HG03159 (cell line): ENCODE measurements around the gene FOXL1.

ENCODE experiments used
- ATAC-seq: cut with Tn5 transposase; IDR thresholded peaks from one replicate; pipeline ENCODE4 v1.9.1; 2021; ENCODE audit warnings: mild to moderate bottlenecking, moderate library complexity; ENCODE audit not compliant: unreplicated experiment

The FOXL1 gene

GRCh38 chr16:86625821-86626220 lies 47.5 kb downstream of the FOXL1 start:
- ATAC-seq = no peak

GRCh38 chr16:86626284-86626683 lies 47.9 kb downstream of the FOXL1 start:
- ATAC-seq = no peak

GRCh38 chr16:86626966-86627365 lies 48.6 kb downstream of the FOXL1 start:
- ATAC-seq = no peak

GRCh38 chr16:86628614-86629013 lies 50.3 kb downstream of the FOXL1 start:
- no peak for ATAC-seq

GRCh38 chr16:86630471-86630870 lies 52.1 kb downstream of the FOXL1 start:
- no peak for ATAC-seq

- no peak for ATAC-seq
Observed at GRCh38 chr16:86631444-86631843, 53.1 kb downstream of the FOXL1 start.
